Measurements from ENCODE around the gene FLVCR2. TPM values are rescaled to one million over a fixed set of nuclear protein-coding genes. Genes with fewer than 3 reads are reported as not detected.

FLVCR2 gene
- polyA plus RNA-seq, 1 donor from 2014 or later: not detected

GRCh38 chr14:75535164-75535898 lies 43.1 kb upstream of the FLVCR2 start:
- Histone ChIP-seq H3K36me3 (ENCODE audit: insufficient read depth, low read length) (no peaks in the 10 kb centered on the region), H3K4me3 (ENCODE audit: low read length) (no peak overlapping the region), H3K9ac (ENCODE audit: low read length) (no peak overlapping the region), H3K27me3 (ENCODE audit: insufficient read depth, low read depth, low read length) (no peaks in the 10 kb centered on the region), H4K20me1 (ENCODE audit: insufficient read depth) (no peaks in the 10 kb centered on the region), H3F3A (ENCODE audit: insufficient read depth, low read length, poor library complexity, severe bottlenecking) (no peaks in the 10 kb centered on the region), H3K79me2 (replicated peaks; ENCODE audit: insufficient read depth, low read length) (no peaks in the 10 kb centered on the region), H3K9me3 (ENCODE audit: low read length) (no peaks in the 10 kb centered on the region), H2AFZ (ENCODE audit: low read depth, low read length) (no peak overlapping the region), H3K4me2 (ENCODE audit: low read length) (no peak overlapping the region), H3K9me2 (ENCODE audit: insufficient read depth, low read length) (no peaks in the 10 kb centered on the region), H3K27ac (ENCODE audit: low read length) (no peak overlapping the region)
- TF ChIP-seq CTCF (IDR thresholded peaks at IDR 0.05; ENCODE audit: poor library complexity, severe bottlenecking) (no peak), EP300 (conservative IDR thresholded peaks at IDR 0.05; ENCODE audit: poor library complexity, severe bottlenecking) (no peak), TAF1 (IDR thresholded peaks at IDR 0.05; ENCODE audit: low read depth) (no peak), MXI1 (conservative IDR thresholded peaks at IDR 0.05; ENCODE audit: poor library complexity, severe bottlenecking) (no peak), REST (IDR thresholded peaks at IDR 0.05; ENCODE audit: borderline replicate concordance) (no peak), EZH2 (IDR thresholded peaks at IDR 0.05; ENCODE audit: borderline replicate concordance, insufficient read depth, low read length, poor library complexity, severe bottlenecking) (no peak), SMC3 (conservative IDR thresholded peaks at IDR 0.05; ENCODE audit: poor library complexity) (no peak)

DNA sequence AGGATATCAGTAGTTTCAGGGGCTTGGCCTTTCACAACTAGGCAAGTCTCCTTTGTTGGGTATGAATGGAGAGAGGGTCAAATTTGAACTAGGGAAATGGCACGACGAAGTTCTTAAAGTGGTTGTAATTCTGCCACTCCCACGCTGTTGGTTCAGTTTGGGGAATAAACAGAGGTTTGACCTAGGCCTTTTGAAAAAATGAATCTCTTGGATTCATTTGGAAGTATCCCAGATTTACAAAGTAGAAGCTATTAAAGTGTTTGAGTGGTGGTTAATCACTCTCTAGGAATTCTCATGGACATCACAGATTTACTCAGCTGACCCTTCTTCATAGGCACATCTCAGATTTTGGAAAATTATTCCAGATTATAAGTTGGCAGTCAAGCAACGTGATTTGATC lies 41.3 kb upstream of the FLVCR2 start:
- Histone ChIP-seq H3F3A (ENCODE audit: insufficient read depth, low read length, poor library complexity, severe bottlenecking) (no peaks in the 10 kb centered on the region), H3K27ac (ENCODE audit: low read length) (no peak overlapping the region), H3K9me3 (ENCODE audit: low read length) (no peaks in the 10 kb centered on the region), H4K20me1 (ENCODE audit: insufficient read depth) (no peaks in the 10 kb centered on the region), H2AFZ (ENCODE audit: low read depth, low read length) (no peak overlapping the region), H3K79me2 (replicated peaks; ENCODE audit: insufficient read depth, low read length) (no peaks in the 10 kb centered on the region), H3K36me3 (ENCODE audit: insufficient read depth, low read length) (no peaks in the 10 kb centered on the region), H3K9me2 (ENCODE audit: insufficient read depth, low read length) (no peaks in the 10 kb centered on the region), H3K27me3 (ENCODE audit: insufficient read depth, low read depth, low read length) (no peaks in the 10 kb centered on the region), H3K9ac (ENCODE audit: low read length) (no peak overlapping the region), H3K4me2 (ENCODE audit: low read length) (no peak overlapping the region), H3K4me3 (ENCODE audit: low read length) (no peak overlapping the region)
- TF ChIP-seq RAD21 (conservative IDR thresholded peaks at IDR 0.05) (no peak), SMC3 (conservative IDR thresholded peaks at IDR 0.05; ENCODE audit: poor library complexity) (no peak), POLR2AphosphoS5 (IDR thresholded peaks at IDR 0.05) (no peak), EP300 (conservative IDR thresholded peaks at IDR 0.05; ENCODE audit: poor library complexity, severe bottlenecking) (no peak), EZH2 (IDR thresholded peaks at IDR 0.05; ENCODE audit: borderline replicate concordance, insufficient read depth, low read length, poor library complexity, severe bottlenecking) (no peak), REST (IDR thresholded peaks at IDR 0.05; ENCODE audit: borderline replicate concordance) (no peak), TAF1 (IDR thresholded peaks at IDR 0.05; ENCODE audit: low read depth) (no peak), MXI1 (conservative IDR thresholded peaks at IDR 0.05; ENCODE audit: poor library complexity, severe bottlenecking) (no peak), CTCF (IDR thresholded peaks at IDR 0.05; ENCODE audit: poor library complexity, severe bottlenecking) (no peak)

Data from neural cell (in vitro differentiated cells).